ENCODE data around the gene TMC5.
"Not testable (repeated sequence)": the region's sequence is repeated elsewhere in the genome, so short reads cannot be mapped to it uniquely, and the experiment has no call there.

Gene TMC5

DNA sequence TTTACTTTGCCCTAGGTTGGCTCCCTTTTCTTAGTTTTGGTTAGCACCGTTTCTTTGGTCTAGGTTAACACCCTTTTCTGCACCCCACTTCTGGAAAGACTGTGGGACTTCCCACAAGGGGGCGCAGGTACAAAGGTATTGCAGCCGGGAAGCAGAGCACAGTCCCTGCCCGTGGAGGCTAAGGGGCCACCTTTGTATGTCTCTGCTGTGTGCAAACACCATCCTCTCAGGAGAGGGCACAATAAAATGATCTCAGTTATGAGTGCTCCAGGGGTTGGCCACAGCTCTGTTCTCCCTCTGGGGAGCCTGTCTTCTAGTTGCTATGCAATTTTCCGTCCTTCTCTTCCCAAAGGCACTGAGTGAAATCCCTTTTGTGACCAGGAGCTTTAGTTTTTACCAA is 28.4 kb upstream of the TMC5 start:
- H3K9me3 Mint-ChIP-seq: no peaks in the 10 kb centered on the region
- H3K36me3 Mint-ChIP-seq: no peaks in the 10 kb centered on the region
- H3K4me3 Mint-ChIP-seq: no peak overlapping the region
- DNase-seq: peak; percentile 70
- H3K4me1 Mint-ChIP-seq: no peaks in the 10 kb centered on the region
- peaks cover 16% of the 10 kb centered on the region for H3K27me3 Mint-ChIP-seq
- H3K27ac Mint-ChIP-seq: no peak overlapping the region
- CTCF ChIA-PET: interaction anchor here (0.9 to 7.4 kb wide), 6 partner anchors 10 to 131 kb away, joined by 3 to 82 read pairs (median 4); no protein-coding TSS in a partner anchor

DNA sequence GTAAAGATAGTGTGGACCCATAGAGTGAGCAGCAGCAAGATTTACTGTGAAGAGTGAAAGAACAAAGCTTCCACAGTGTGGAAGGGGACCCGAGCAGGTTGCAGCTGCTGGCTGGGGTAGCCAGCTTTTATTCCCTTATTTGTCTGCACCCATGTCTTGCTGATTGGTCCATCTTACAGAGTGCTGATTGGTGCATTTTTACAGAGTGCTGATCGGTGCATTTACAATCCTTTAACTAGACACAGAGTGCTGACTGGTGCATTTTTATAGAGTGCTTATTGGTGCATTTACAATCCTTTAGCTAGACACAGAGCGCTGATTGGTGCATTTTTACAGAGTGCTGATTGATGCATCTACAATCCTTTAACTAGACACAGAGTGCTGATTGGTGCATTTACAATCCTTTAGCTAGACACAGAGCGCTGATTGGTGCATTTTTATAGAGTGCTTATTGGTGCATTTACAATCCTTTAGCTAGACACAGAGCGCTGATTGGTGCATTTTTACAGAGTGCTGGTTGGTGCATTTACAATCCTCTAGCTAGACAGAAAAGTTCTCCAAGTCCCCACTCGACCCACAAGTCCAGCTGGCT is 26.4 kb upstream of the TMC5 start:
- not testable (repeated sequence) for H3K27ac Mint-ChIP-seq, H3K9me3 Mint-ChIP-seq, H3K4me3 Mint-ChIP-seq, H3K4me1 Mint-ChIP-seq, DNase-seq, H3K36me3 Mint-ChIP-seq
- H3K27me3 Mint-ChIP-seq: peaks cover 11% of the 10 kb centered on the region
- CTCF ChIA-PET: interaction anchor here (7.4 kb wide), 1 partner anchor 112 kb away, joined by 82 read pairs; no protein-coding TSS in a partner anchor

DNA sequence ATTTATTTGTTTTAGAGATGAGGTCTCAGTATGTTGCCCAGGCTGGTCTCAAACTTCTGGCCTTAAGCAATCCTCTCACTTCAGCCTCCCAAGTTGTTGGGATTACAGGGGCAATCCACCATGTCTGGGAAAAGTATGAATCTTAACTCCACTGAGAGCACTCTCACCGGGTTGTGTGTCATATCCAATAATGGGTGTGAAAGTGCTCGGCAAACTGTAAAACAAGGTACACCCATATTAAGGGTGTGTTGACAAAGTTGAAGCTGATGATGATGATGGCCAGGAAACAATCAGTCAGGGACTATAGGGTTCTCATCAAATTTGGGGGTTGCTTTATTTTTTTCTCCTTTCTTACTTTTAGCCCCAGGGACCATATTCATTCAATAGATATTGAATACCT is 25.3 kb upstream of the TMC5 start:
- Mint-ChIP-seq H3K9me3 (no peaks in the 10 kb centered on the region), H3K4me1 (no peaks in the 10 kb centered on the region), H3K27ac (no peak overlapping the region), H3K36me3 (no peaks in the 10 kb centered on the region), H3K4me3 (no peak overlapping the region), H3K27me3 (peaks cover 7% of the 10 kb centered on the region)
- CTCF ChIA-PET: interaction anchor here (7.4 kb wide), 1 partner anchor 111 kb away, joined by 82 read pairs; no protein-coding TSS in a partner anchor
- DNase-seq: no peak

DNA sequence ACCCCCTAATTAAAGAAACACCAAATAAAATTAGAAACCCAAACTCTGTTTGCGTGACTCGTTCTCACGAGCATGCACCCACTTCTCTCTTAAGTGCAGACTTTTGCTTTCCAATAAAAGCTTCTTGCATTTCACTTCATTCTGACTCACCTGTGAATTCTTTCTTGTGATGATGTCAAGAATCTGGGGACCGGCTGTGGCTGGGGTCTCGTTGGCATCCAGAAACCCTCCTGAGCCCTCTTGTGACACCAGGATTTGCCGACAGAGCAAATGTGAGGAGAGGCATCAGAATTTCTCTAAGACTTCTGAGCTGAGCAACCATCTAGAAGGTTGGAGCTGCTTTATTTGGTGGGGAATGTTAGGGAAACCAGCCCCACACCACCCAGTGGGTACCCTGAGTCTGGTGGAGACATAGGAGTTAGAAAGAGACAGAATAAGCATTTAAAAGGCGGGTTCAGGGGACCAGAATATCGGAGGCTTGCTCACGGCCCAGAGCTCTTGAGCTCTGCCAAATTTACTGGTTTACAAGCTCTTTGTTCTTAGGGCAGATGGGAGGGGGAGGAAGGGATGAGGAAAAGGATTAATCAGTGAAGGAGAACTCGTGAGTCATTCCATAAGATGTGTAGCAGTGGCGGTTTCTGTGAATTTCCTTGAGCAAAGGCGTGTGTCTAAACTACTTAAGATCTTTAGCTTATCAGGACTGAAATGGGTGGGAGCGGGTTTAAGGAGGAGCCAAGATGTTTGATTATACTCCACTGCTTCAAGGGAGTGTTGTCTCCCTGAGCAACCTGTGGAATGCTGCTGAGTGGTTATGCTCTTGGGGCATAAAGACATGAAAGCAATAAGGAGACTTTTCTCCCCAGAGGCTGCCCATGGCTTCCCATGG is 24.2 kb upstream of the TMC5 start:
- Mint-ChIP-seq H3K4me3 (no peak overlapping the region), H3K36me3 (no peaks in the 10 kb centered on the region), H3K4me1 (no peaks in the 10 kb centered on the region), H3K9me3 (no peaks in the 10 kb centered on the region), H3K27ac (no peak overlapping the region), H3K27me3 (peaks cover 6% of the 10 kb centered on the region)
- DNase-seq: no peak
- CTCF ChIA-PET: no interaction called here

DNA sequence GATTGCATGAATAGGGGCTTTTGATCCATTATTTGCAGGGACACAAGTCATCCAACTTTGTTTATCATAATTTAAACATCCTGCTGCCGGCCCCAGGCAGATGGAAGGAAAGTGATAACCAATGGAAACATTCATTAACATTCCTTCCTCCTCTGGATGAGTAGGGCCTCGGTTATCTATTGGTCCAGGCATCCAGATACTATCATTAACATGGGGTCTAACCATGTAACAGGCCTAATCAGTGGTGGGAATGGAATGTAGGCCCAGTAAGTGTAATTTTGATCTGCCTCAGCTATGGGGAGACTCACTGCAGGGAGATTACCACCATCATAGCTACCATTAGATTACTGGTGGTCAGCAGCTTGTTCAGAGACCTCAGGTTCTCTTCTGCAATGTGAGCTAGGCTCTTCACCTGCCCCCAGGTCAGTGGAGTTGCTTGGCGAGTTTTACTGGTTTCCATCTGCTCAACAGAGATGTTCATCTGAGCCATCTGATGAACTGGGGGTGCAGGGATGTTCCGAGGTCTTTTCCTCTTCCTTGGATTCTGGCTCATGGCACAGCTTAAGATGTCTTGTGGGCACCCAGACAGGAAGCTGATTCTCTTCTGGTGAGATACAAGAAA is 21.9 kb upstream of the TMC5 start:
- H3K4me3 Mint-ChIP-seq, DNase-seq, CTCF ChIA-PET, H3K27ac Mint-ChIP-seq, H3K36me3 Mint-ChIP-seq, H3K4me1 Mint-ChIP-seq, H3K9me3 Mint-ChIP-seq, H3K27me3 Mint-ChIP-seq: not testable (repeated sequence)

DNA sequence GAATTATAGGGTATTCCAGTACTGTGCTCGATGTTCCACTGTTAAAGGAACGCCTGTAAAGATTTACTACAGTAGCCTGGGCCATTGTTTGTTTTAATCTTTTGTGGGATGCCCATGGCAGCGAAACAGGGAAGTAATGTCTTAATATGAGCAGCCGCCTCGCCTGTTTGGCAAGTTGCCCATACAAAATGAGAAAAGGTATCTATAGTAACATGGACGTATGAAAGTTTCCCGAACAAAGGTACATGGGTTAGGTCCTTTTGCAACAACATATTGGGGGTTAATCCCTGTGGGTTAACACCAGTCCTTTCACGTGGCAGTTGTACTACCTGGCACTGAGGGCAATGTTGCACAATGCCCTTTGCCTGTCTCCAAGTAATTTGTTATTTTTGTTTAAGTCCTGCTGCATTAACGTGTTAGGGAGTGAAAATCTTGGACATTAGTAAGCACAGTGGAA is 21.1 kb upstream of the TMC5 start:
- Mint-ChIP-seq H3K36me3 (no peaks in the 10 kb centered on the region), H3K27ac (no peak overlapping the region), H3K27me3 (no peaks in the 10 kb centered on the region), H3K9me3 (peaks cover 8% of the 10 kb centered on the region), H3K4me3 (no peak overlapping the region), H3K4me1 (no peaks in the 10 kb centered on the region)
- DNase-seq: no peak
- CTCF ChIA-PET: interaction anchor here (1.3 kb wide), 1 partner anchor 20 kb away, joined by 3 read pairs; no protein-coding TSS in a partner anchor

DNA sequence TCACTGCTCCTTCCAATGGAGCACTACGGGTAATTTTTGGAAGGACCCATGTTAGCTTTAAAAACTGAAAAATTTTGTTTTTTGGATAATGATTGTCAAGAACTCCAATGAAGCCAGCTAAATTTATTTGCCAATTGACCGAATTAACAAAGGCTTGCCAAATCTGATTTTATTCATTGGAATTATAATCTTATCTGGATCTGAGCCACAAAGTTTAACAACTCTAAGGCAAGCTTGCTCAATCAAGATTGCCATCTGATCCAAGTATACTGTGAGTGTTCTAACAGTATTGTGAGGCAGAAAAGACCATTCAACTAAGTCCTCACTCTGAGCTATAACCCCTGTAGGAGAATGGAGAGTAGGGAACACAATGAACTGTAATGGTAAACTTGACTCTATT is 20.3 kb upstream of the TMC5 start:
- not testable (repeated sequence) for H3K4me3 Mint-ChIP-seq, H3K36me3 Mint-ChIP-seq, H3K27ac Mint-ChIP-seq, H3K4me1 Mint-ChIP-seq, DNase-seq, H3K27me3 Mint-ChIP-seq
- H3K9me3 Mint-ChIP-seq: peaks cover 12% of the 10 kb centered on the region
- CTCF ChIA-PET: interaction anchor here (1.3 kb wide), 1 partner anchor 21 kb away, joined by 3 read pairs; no protein-coding TSS in a partner anchor

DNA sequence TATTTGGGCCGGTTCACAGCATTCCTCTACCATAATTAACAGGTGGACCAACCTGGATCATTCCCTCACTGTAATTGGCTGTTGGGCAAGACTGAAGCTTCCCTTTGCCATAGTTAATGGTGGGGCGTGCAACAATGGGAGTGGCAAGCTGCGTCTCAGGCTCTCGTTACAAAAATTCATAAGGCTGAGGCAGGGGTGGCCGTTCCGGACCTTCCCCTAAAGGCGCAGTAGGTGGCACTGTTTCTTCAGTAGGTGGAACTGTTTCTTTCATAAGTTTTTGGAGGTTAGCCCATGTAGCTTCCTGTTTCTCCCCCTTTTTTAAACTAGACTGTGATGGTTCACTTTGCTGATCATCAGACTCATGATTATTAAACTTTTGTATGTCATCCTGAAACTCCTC is 17.0 kb upstream of the TMC5 start:
- no peaks in the 10 kb centered on the region for H3K4me1 Mint-ChIP-seq
- no peaks in the 10 kb centered on the region for H3K27me3 Mint-ChIP-seq
- CTCF ChIA-PET: no interaction called here

DNA sequence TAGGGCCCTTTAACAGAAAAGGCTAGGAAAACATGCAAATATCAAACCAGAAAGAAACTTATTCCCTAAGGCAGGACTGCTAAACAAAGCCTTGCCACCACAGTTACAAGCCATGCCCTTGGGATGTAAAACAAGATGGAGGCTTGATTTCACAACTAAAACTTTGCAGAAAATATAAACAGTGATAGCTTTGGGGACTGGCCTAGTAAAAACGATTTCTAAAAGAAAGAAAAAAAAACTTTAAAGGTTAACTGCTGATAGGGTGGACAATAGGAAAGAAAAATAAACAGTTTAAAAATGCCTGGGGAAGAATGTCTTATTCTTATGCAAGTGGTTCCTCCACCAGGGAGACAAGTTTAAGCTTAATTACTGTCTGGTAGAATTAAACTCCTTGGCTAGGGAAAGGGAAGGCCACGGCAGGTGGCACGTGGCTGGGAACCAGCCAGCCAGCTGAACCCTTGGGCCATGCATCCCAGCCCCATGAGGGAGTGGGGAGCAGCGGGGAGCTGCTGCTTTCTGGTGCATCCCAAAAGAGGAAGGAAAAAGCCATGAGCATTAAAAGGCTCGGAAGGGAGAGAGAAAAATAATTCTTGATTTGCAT is 10.7 kb upstream of the TMC5 start:
- no peak overlapping the region for H3K27ac Mint-ChIP-seq
- DNase-seq: no peak
- no peak overlapping the region for H3K4me3 Mint-ChIP-seq
- peaks cover 3% of the 10 kb centered on the region for H3K9me3 Mint-ChIP-seq
- peaks cover 33% of the 10 kb centered on the region for H3K27me3 Mint-ChIP-seq
- no peaks in the 10 kb centered on the region for H3K36me3 Mint-ChIP-seq
- CTCF ChIA-PET: no interaction called here
- peaks cover 7% of the 10 kb centered on the region for H3K4me1 Mint-ChIP-seq

More for the DNA sequence above, 17.0 kb upstream of the TMC5 start:
- peaks cover 12% of the 10 kb centered on the region for H3K9me3 Mint-ChIP-seq
- no peaks in the 10 kb centered on the region for H3K36me3 Mint-ChIP-seq
- H3K4me3 Mint-ChIP-seq: no peak overlapping the region
- no peak for DNase-seq
- H3K27ac Mint-ChIP-seq: no peak overlapping the region

DNA sequence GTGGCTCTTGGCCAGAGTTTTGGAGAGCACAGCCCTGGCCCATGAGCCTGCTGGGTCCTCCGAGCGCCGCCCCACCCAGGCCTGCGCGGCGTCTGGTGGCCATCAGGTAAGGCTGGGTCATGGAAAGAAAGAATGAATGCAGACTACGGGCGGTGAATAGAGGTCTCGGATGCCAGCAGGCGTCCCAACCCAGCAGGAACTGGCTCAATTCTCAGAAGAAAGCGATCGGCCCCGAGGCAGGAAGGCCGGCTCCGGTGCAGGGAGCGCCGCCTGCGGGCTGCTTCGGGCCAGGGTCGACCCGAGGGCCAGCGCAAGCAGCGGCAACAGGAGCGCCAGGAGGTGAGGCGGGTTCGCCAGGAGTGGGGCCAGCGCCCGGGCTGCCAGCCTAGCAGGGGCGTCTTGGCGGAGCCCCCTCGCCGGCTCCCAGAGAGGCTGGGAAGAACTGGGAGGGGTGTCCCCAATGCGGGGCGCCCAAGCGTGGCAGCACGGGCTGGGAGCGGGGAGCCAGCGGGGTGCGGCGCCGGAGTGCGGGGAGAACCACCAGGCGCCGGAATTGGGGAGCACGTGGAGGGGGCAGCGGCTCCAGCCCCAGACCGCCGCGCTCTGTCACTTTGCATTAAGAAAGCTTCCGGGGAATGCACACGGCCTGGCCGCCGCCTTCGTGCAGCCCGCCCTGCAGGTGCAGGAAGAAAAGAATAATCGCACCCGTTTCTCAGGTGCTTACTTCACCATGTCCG is 7.1 kb upstream of the TMC5 start:
- no peak overlapping the region for H3K27ac Mint-ChIP-seq
- no peaks in the 10 kb centered on the region for H3K36me3 Mint-ChIP-seq
- peak overlapping the region; percentile 32 for H3K4me3 Mint-ChIP-seq
- H3K27me3 Mint-ChIP-seq: peaks cover 50% of the 10 kb centered on the region
- peaks cover 3% of the 10 kb centered on the region for H3K9me3 Mint-ChIP-seq
- peaks cover 7% of the 10 kb centered on the region for H3K4me1 Mint-ChIP-seq
- DNase-seq: no peak
- CTCF ChIA-PET: no interaction called here

DNA sequence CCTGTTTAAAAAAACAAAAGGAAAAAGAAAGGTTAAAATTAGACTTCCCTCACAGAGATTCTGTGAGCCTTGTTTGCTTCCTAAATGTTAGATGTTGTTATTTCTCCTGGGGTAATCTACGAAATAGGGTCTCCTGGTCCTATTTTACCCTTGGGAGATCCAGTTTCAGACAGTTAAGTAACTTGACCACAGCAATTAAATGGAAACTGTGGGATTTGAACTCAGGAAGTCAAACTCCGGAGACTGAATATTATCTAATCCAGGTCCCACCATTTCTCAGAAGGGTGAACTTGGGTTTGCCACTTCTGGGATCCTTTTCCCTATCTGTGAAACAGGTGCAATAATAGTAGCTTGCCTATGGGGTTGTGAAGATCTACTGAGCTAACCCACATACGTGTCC is 6.4 kb upstream of the TMC5 start:
- H3K27me3 Mint-ChIP-seq: peaks cover 50% of the 10 kb centered on the region
- no peaks in the 10 kb centered on the region for H3K36me3 Mint-ChIP-seq
- peaks cover 3% of the 10 kb centered on the region for H3K9me3 Mint-ChIP-seq
- no peak overlapping the region for H3K27ac Mint-ChIP-seq
- H3K4me3 Mint-ChIP-seq: no peak overlapping the region
- DNase-seq: no peak
- CTCF ChIA-PET: no interaction called here
- peaks cover 7% of the 10 kb centered on the region for H3K4me1 Mint-ChIP-seq

DNA sequence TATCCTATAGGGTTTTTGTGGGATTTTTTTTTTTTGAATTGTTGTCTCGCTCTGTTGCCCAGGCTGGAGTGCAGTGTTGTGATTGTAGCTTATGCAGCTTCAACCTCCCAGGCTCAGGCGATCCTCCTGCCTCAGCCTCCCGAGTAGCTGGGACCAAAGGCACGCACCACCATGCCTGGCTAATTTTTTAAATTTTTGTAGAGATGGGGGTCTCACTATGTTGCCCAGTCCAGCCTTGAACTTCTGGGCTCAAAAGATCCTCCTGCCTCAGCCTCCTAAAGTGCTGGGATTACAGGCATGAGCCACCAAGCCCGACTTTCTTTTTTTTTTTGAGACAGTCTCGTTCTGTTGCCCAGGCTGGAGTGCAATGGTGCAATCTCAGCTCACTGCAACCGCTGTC is 5.6 kb upstream of the TMC5 start:
- H3K27me3 Mint-ChIP-seq: peaks cover 49% of the 10 kb centered on the region
- H3K9me3 Mint-ChIP-seq, H3K4me1 Mint-ChIP-seq, H3K4me3 Mint-ChIP-seq, H3K27ac Mint-ChIP-seq, H3K36me3 Mint-ChIP-seq, DNase-seq: not testable (repeated sequence)
- CTCF ChIA-PET: interaction anchor here (1.0 kb wide), 1 partner anchor 91 kb away, joined by 3 read pairs; no protein-coding TSS in a partner anchor

DNA sequence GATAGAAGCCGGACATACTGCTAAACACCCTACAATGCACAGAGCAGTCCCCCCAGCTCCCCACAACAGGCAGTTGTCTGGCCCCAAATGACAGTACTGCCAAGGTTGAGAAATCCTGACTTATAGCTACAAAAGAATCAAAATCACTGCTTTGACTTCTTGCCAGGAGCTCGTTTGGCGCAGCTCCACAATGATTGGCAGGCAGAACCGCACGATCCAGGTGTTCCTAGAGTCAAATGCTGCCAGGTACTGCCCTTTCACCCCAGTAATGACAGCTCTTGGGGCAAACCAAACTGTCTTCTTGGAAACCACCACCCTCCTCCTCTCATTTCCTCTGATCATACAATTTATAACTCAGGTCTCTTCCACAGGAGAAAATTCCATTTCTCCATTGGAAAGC is 2.2 kb upstream of the TMC5 start:
- DNase-seq: no peak
- Mint-ChIP-seq H3K9me3 (no peaks in the 10 kb centered on the region), H3K27ac (no peak overlapping the region), H3K27me3 (peaks cover 28% of the 10 kb centered on the region), H3K4me1 (peaks cover 4% of the 10 kb centered on the region), H3K36me3 (no peaks in the 10 kb centered on the region), H3K4me3 (no peak overlapping the region)
- CTCF ChIA-PET: interaction anchor here (0.6 kb wide), 1 partner anchor 40 kb away, joined by 3 read pairs; no protein-coding TSS in a partner anchor

DNA sequence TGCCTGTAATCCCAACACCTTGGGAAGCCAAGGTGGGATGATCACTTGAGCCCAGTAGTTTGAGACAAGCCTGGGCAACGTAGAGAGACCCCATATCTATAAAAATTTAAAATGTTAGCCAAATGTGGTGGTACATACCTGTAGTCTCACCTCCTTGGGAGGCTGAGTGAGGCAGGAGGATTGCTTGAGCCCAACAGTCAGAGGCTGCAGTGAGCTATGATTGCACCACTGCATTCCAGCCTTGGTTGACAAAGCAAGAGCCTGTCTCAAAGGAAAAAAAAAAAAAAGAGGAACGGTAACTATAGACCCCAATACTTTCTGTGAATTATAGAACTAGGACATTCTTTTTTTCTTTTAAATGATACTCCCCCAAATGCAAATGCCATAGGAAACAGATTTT is 1.8 kb upstream of the TMC5 start:
- Mint-ChIP-seq H3K36me3 (no peaks in the 10 kb centered on the region), H3K4me3 (no peak overlapping the region), H3K27ac (no peak overlapping the region), H3K27me3 (peaks cover 24% of the 10 kb centered on the region), H3K9me3 (peaks cover 3% of the 10 kb centered on the region), H3K4me1 (peaks cover 3% of the 10 kb centered on the region)
- no peak for DNase-seq
- CTCF ChIA-PET: no interaction called here
